Stomach (tissue), 19 donors: ENCODE data around the gene JPH2. TPM values are rescaled to one million over a fixed set of nuclear protein-coding genes. Genes with fewer than 3 reads are reported as not detected.

Experiments used
- DNase-seq, 2 donors: peaks; one replicate each; pipeline versions ENCODE4 v3.0.0 to v3.0.0-alpha.2; 2013 to 2019
- H3K27ac ChIP-seq, 5 donors: fragments of 200-600 bp in 4 of 5; sonication (generic) in 4 of 5; one replicate each; pipeline ENCODE4 v1.5.1; 2013 to 2019; ENCODE audit warnings: mild to moderate bottlenecking in 1 of 5, moderate library complexity in 1 of 5
- H3K27me3 ChIP-seq, 3 donors: fragments of 200-600 bp; sonication (generic); one replicate each; pipeline ENCODE4 v1.5.1; 2017 to 2019; ENCODE audit warnings: mixed run types in 1 of 3
- H3K36me3 ChIP-seq, 4 donors: fragments of 200-600 bp; sonication (generic); 1 replicate in 3 of 4; 2 replicates in 1 of 4; pipeline ENCODE4 v1.5.1; 2016 to 2019
- H3K4me1 ChIP-seq, 4 donors: fragments of 200-600 bp; sonication (generic); one replicate each; pipeline ENCODE4 v1.5.1; 2016 to 2019
- H3K4me3 ChIP-seq, 4 donors: fragments of 200-600 bp; sonication (generic) in 3 of 4; one replicate each; pipeline ENCODE4 v1.5.1; 2016 to 2019; ENCODE audit warnings: mild to moderate bottlenecking in 1 of 4
- H3K9me3 ChIP-seq, 4 donors: fragments of 200-600 bp; sonication (generic); one replicate each; pipeline ENCODE4 v1.5.1; 2016 to 2019
- EP300 ChIP-seq: sonication (generic); formaldehyde crosslinking; IDR thresholded peaks from one replicate; pipeline ENCODE4 v1.6.1; 2017; ENCODE audit warnings: antibody characterized with exemption
- POLR2A ChIP-seq, 4 donors: fragments of 450-650 bp; IDR thresholded peaks; one replicate each; pipeline ENCODE4 v1.6.1; 2016; ENCODE audit warnings: antibody characterized with exemption in 4 of 4, control low read depth in 2 of 4, mild to moderate bottlenecking in 1 of 4, moderate library complexity in 1 of 4
- POLR2AphosphoS5 ChIP-seq, 3 donors: sonication (generic); formaldehyde crosslinking; IDR thresholded peaks; one replicate each; pipeline ENCODE4 v1.6.1; 2016; ENCODE audit warnings: antibody characterized with exemption in 3 of 3
- WGBS, 5 donors: extraction: QIAGEN DNeasy Blood & Tissue Kit in 3 of 5; methylation state at CpG; one replicate each; pipeline versions ENCODE4 v1.1.5 to v1.1.7; 2013 to 2018; 5-methylcytosine and 5-hydroxymethylcytosine counted together
- intact Hi-C: fragments of 100-400 bp; cut with DNase I; formaldehyde crosslinking; loops from one replicate; pipeline ENCODE4 v1.15.1; 2023; ENCODE audit warnings: low total_unique reads
- long read RNA-seq, 10 donors: transcript quantifications; one replicate each; lab custom pipeline, GENCODE V29; 2026
- polyA plus RNA-seq, 3 donors: library from polyadenylated mRNA; stranded (reverse); fragments of 200-250 nt; gene quantifications; one replicate each; pipeline ENCODE4 v1.2.3, GENCODE V29; 2013
- total RNA-seq, 5 donors: library from RNA; depleted of rRNA; stranded (reverse); fragments of >200 nt; gene quantifications; one replicate each; pipeline versions ENCODE4 v1.1.0 to v1.2.3, GENCODE V29; 2014 to 2016
- TF ChIP-seq, protein P1 (sequence below), 7 experiments: fragments of 450-650 bp in 4 of 7; fragments of 200-600 bp in 3 of 7; sonication (generic) in 3 of 7; IDR thresholded peaks; one replicate each; pipeline ENCODE4 v1.5.1; 2016 to 2019; ENCODE audit warnings: antibody characterized with exemption in 7 of 7, control low read depth in 2 of 7, mild to moderate bottlenecking in 1 of 7
- donor health status: healthy with polysubstance abuse.
- donor health status: Bipolar disorder and iron deficiency.
- donor health status: healthy.

Gene JPH2
- total RNA-seq: 10 to 100 TPM in 4 of 5 donors, 1 to 10 TPM in 1; 7.6 to 51.9 (median 38.9) TPM
- 1 to 10 TPM in 2 of 3 donors, under 1 TPM in 1; 0.15 to 9.1 (median 1.1) TPM for polyA plus RNA-seq
- long read RNA-seq, donor 1, full-length matches to known transcripts: 1 of 1 reads
- long read RNA-seq, donor 1, partial matches to known transcripts: 0 of 1 reads
- long read RNA-seq, donor 1, other reads (novel, unspliced or antisense): 0 of 1 reads
- long read RNA-seq, donor 2, full-length matches to known transcripts: 5 of 5 reads
- long read RNA-seq, donor 2, partial matches to known transcripts: 0 of 5 reads
- long read RNA-seq, donor 2, other reads (novel, unspliced or antisense): 0 of 5 reads
- long read RNA-seq, donor 3: 0 reads
- long read RNA-seq, donor 4: 0 reads
- long read RNA-seq, donor 5: 0 reads
- long read RNA-seq, donor 6, full-length matches to known transcripts: 7 of 7 reads
- long read RNA-seq, donor 6, partial matches to known transcripts: 0 of 7 reads
- long read RNA-seq, donor 6, other reads (novel, unspliced or antisense): 0 of 7 reads
- long read RNA-seq, donor 7, partial matches to known transcripts: 0 of 1 reads
- long read RNA-seq, donor 7, other reads (novel, unspliced or antisense): 0 of 1 reads
- long read RNA-seq, donor 8, full-length matches to known transcripts: 2 of 2 reads
- long read RNA-seq, donor 8, partial matches to known transcripts: 0 of 2 reads
- long read RNA-seq, donor 8, other reads (novel, unspliced or antisense): 0 of 2 reads
- long read RNA-seq, donor 9, partial matches to known transcripts: 0 of 1 reads
- long read RNA-seq, donor 9, other reads (novel, unspliced or antisense): 0 of 1 reads
- long read RNA-seq, donor 10: 0 reads

DNA sequence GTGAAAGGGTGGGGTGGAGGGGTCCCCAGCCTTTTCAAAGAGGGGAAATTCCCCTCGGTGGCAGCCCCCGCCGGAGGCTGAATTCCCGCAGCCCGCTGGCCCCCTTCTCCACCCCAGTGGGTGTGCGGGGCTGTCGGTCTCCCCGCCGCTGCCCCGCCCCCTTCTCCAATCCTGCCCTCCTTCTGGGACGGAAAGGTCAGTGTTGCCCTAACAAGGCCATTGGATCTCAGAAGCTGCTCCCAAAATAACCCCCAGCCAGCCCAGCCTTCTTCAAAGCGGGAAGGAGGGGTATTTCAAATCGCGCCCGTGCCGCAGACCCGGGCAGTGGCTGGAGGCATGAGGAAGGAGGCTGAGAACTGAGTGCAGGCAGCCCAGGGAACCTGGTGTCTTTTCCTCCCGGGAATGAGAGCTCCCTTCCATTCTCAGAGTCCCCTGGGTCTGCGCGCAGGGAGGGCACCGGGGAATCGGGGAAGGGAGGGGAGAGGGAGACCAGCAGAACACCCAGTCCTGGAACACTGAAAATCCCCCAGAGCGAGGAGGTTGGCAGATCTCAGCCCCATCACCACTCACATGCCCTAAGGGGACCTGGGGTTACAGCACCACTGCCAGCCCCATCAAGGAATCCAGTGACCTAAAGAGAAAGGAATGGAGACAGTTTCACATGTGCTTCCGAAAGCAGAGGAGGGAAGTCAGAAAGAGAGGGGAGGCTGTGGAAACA is at the start of gene JPH2:
TSS of gene JPH2 (minus strand) at position 135 of the 718 bp plus-strand sequence. CDS start 483 bp downstream, outside the sequence.
- peak within 1 kb of the TSS; percentile 44 to 55 (median 50) for H3K4me3 ChIP-seq
- intact Hi-C loops: no loop called here
- DNase-seq: peak; percentile 39 to 81
- H3K9me3 ChIP-seq: no peaks in the 10 kb centered on the region
- peaks cover 0 to 20% (median 14%) of the 10 kb centered on the region in 3 donors for H3K27me3 ChIP-seq
- H3K4me1 ChIP-seq: peaks cover 6 to 39% (median 24%) of the 10 kb centered on the region in 4 donors
- peak within 1 kb of the TSS; percentile 35 to 91 (median 80) for H3K27ac ChIP-seq
- no peaks in the 10 kb centered on the region for H3K36me3 ChIP-seq
- TF ChIP-seq EP300: peak; percentile 72
- TF ChIP-seq, protein P1, sequence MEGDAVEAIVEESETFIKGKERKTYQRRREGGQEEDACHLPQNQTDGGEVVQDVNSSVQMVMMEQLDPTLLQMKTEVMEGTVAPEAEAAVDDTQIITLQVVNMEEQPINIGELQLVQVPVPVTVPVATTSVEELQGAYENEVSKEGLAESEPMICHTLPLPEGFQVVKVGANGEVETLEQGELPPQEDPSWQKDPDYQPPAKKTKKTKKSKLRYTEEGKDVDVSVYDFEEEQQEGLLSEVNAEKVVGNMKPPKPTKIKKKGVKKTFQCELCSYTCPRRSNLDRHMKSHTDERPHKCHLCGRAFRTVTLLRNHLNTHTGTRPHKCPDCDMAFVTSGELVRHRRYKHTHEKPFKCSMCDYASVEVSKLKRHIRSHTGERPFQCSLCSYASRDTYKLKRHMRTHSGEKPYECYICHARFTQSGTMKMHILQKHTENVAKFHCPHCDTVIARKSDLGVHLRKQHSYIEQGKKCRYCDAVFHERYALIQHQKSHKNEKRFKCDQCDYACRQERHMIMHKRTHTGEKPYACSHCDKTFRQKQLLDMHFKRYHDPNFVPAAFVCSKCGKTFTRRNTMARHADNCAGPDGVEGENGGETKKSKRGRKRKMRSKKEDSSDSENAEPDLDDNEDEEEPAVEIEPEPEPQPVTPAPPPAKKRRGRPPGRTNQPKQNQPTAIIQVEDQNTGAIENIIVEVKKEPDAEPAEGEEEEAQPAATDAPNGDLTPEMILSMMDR (IDR thresholded peaks at IDR 0.05): no peak
- no peak for TF ChIP-seq POLR2A (IDR thresholded peaks at IDR 0.05)
- peak in 2 of 3 donors; percentile 25 to 58 for TF ChIP-seq POLR2AphosphoS5 (IDR thresholded peaks at IDR 0.05)
- WGBS, 5 donors: 4 to 9% (median 6%) methylated on average over 15 to 24 of the region's 24 CpGs

DNA sequence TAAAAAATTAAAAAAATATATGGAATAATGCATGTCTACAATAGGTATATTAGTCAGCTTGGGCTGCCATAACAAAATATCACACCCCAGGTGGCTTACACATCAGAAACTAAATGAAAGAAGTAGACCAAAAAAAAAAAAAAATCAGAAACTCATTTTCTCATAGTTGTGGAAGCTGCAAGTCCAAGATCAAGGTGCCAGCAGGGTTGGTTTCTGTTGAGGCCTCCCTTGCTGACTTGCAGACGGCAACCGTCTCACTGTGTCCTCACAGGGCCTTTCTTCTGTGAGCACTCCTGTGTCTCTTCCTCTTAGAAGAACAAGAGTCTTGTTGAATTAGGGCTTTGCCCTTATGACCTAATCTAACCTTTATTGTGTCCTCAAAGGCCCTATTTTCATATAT is 48.7 kb upstream of the JPH2 start:
- intact Hi-C loops: no loop called here
- DNase-seq: no peak
- no peak for TF ChIP-seq POLR2AphosphoS5 (IDR thresholded peaks at IDR 0.05)
- TF ChIP-seq, protein P1 (IDR thresholded peaks at IDR 0.05): no peak
- no peak for TF ChIP-seq POLR2A (IDR thresholded peaks at IDR 0.05)
- TF ChIP-seq EP300: no peak
- no peak overlapping the region for H3K27ac ChIP-seq
- no peaks in the 10 kb centered on the region for H3K4me1 ChIP-seq
- no peaks in the 10 kb centered on the region for H3K36me3 ChIP-seq
- no peaks in the 10 kb centered on the region for H3K27me3 ChIP-seq
- H3K4me3 ChIP-seq: no peak overlapping the region
- no peaks in the 10 kb centered on the region for H3K9me3 ChIP-seq
- 93 to 100% (median 98%) methylated on average over 2 of the region's 2 CpGs for WGBS, 5 donors

DNA sequence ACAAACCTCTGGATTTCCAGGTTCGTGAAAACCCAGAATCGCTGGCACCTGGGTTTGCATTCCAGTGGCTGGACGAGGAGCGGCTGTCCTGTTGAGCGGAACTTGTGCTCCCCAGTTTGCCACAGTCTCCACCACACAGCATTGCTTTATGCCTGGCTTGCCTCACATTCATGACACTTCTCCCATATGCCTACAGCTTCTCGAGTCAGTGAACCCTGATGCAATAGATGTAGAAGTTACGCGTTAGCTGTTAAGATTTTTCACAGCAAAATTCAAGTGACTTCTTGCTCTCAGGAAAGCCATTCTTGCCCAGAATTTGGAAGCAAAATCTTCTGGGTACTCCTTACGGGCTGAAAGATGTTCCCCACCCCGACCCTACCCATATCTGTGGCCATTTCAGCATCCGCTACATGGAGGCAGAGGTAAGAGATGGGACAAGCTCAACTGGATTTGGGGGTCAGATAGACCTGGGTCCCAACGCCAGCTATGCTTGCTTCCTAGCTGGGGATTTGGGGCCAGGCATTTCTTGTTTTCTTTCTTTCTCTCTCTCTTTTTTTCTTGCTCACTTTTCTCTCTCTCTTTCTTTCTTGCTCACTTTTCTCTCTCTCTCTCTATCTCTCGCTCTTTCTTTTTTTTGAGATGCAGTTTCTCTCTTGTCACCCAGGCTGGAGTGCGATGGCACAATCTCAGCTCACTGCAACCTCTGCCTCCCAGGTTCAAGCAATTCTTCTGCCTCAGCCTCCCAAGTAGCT is 47.8 kb upstream of the JPH2 start:
- intact Hi-C loops: no loop called here
- H3K4me3 ChIP-seq: no peak overlapping the region
- TF ChIP-seq EP300 (no peak), POLR2AphosphoS5 (IDR thresholded peaks at IDR 0.05) (no peak), POLR2A (IDR thresholded peaks at IDR 0.05) (no peak)
- TF ChIP-seq, protein P1 (IDR thresholded peaks at IDR 0.05): no peak
- no peaks in the 10 kb centered on the region for H3K27me3 ChIP-seq
- DNase-seq: no peak
- 86 to 92% (median 89%) methylated on average over 14 of the region's 14 CpGs for WGBS, 5 donors
- no peak overlapping the region for H3K27ac ChIP-seq
- H3K36me3 ChIP-seq: no peaks in the 10 kb centered on the region
- H3K4me1 ChIP-seq: no peaks in the 10 kb centered on the region
- no peaks in the 10 kb centered on the region for H3K9me3 ChIP-seq
